Endodermal cell (in vitro differentiated cells): ENCODE results near the gene TRIM44. TPM values are rescaled to one million over a fixed set of nuclear protein-coding genes. Genes with fewer than 3 reads are reported as not detected.

Experiments used
- DNase-seq: peaks from one replicate; pipeline ENCODE4 v3.0.0-alpha.2; 2017
- H3K27ac ChIP-seq: 2 replicates; pipeline ENCODE4 v1.5.1; 2013; ENCODE audit warnings: mild to moderate bottlenecking, low read depth, low read length, moderate library complexity
- H3K27me3 ChIP-seq: 2 replicates; pipeline ENCODE4 v1.6.1; 2013; ENCODE audit warnings: mild to moderate bottlenecking, low read length, moderate library complexity; ENCODE audit not compliant: insufficient read depth, control insufficient read depth, poor library complexity, severe bottlenecking
- H3K36me3 ChIP-seq: 2 replicates; pipeline ENCODE4 v1.7.0; 2013; ENCODE audit warnings: mild to moderate bottlenecking, low read length, moderate library complexity; ENCODE audit not compliant: control insufficient read depth, insufficient read depth
- H3K4me1 ChIP-seq: one replicate; pipeline ENCODE4 v1.7.0; 2013; ENCODE audit warnings: low read length; ENCODE audit not compliant: control insufficient read depth, insufficient read depth
- H3K4me3 ChIP-seq: 2 replicates; pipeline ENCODE4 v1.5.1; 2013; ENCODE audit warnings: mild to moderate bottlenecking, low read length, moderate library complexity
- H3K9ac ChIP-seq: 2 replicates; pipeline ENCODE4 v1.6.1; 2013; ENCODE audit warnings: mild to moderate bottlenecking, low read length, moderate library complexity; ENCODE audit not compliant: poor library complexity, severe bottlenecking; ENCODE audit errors: extremely low read depth
- H3K9me3 ChIP-seq: 2 replicates; pipeline ENCODE4 v1.6.1; 2013; ENCODE audit warnings: mild to moderate bottlenecking, low read length, moderate library complexity; ENCODE audit not compliant: control insufficient read depth
- H3K27ac Mint-ChIP-seq: 2 replicates; pipeline ENCODE4 v1.8.0; 2020; ENCODE audit warnings: mixed read lengths
- H3K27me3 Mint-ChIP-seq: 2 replicates; pipeline ENCODE4 v1.8.0; 2021; ENCODE audit warnings: mild to moderate bottlenecking, mixed read lengths; ENCODE audit not compliant: insufficient read depth
- H3K36me3 Mint-ChIP-seq: 2 replicates; pipeline ENCODE4 v1.8.0; 2020; ENCODE audit warnings: low read depth, mixed read lengths
- H3K4me1 Mint-ChIP-seq: 2 replicates; pipeline ENCODE4 v1.8.0; 2020; ENCODE audit warnings: mixed read lengths
- H3K4me3 Mint-ChIP-seq: 2 replicates; pipeline ENCODE4 v1.8.0; 2020; ENCODE audit warnings: mild to moderate bottlenecking, moderate library complexity, mixed read lengths
- H3K9me3 Mint-ChIP-seq: 2 replicates; pipeline ENCODE4 v1.8.0; 2020; ENCODE audit warnings: mild to moderate bottlenecking, mixed read lengths
- CTCF ChIP-seq: fragments of 200-600 bp; sonication (generic); conservative IDR thresholded peaks from 2 replicates; pipeline ENCODE4 v1.5.0; 2021; ENCODE audit warnings: antibody characterized with exemption, mild to moderate bottlenecking
- WGBS, 2 experiments: methylation state at CpG; one replicate each; pipeline versions ENCODE4 v1.1.5 to v1.1.7; 2013; ENCODE audit warnings: missing lambda C conversion rate in 2 of 2, mixed read lengths in 1 of 2; ENCODE audit not compliant: insufficient coverage in 1 of 2, insufficient read length in 1 of 2; 5-methylcytosine and 5-hydroxymethylcytosine counted together
- total RNA-seq, 2 donors: library from RNA; stranded (reverse); fragmentation: NEBNext Ultra II Directional in 1 of 2; extraction: Animal tissue kit (Norgen Biotek cat#: 25700) in 1 of 2; gene quantifications; 2 replicates in 1 of 2; 3 replicates in 1 of 2; pipeline ENCODE4 v1.2.1, GENCODE V29; 2021

Gene TRIM44
- total RNA-seq, 2 donors from 2014 or later = 48.5 to 63.8 TPM

- no peaks in the 10 kb centered on the region for H3K9me3 Mint-ChIP-seq
- H3K36me3 ChIP-seq = peaks cover 8% of the 10 kb centered on the region
- peak overlapping the region; percentile 5 for H3K9ac ChIP-seq
- H3K27me3 ChIP-seq = no peaks in the 10 kb centered on the region
- DNase-seq = no peak
- peaks cover 4% of the 10 kb centered on the region for H3K4me1 ChIP-seq
- no peaks in the 10 kb centered on the region for H3K27me3 Mint-ChIP-seq
- no peak overlapping the region for H3K4me3 Mint-ChIP-seq
- TF ChIP-seq CTCF = no peak
- peak overlapping the region; percentile 6 for H3K27ac Mint-ChIP-seq
- H3K9me3 ChIP-seq = no peaks in the 10 kb centered on the region
- 72 to 82% methylated on average over 4 to 7 of the region's 7 CpGs for WGBS, 2 experiments
- H3K4me1 Mint-ChIP-seq = peaks cover 20% of the 10 kb centered on the region
- H3K27ac ChIP-seq = no peak overlapping the region
- peak overlapping the region; percentile 31 for H3K4me3 ChIP-seq
- peaks cover 23% of the 10 kb centered on the region for H3K36me3 Mint-ChIP-seq
Observed at GRCh38 chr11:35689081-35689996, 26.8 kb downstream of the TRIM44 start.

GRCh38 chr11:35702126-35702525, 39.6 kb downstream of the TRIM44 start:
- no peak for DNase-seq
- Histone ChIP-seq H3K36me3 (no peaks in the 10 kb centered on the region), H3K9me3 (peaks cover 20% of the 10 kb centered on the region), H3K27me3 (no peaks in the 10 kb centered on the region), H3K4me3 (no peak overlapping the region), H3K4me1 (no peaks in the 10 kb centered on the region), H3K27ac (no peak overlapping the region), H3K9ac (no peak overlapping the region)
- Mint-ChIP-seq H3K27me3 (no peaks in the 10 kb centered on the region), H3K4me1 (no peaks in the 10 kb centered on the region), H3K27ac (no peak overlapping the region), H3K9me3 (peaks cover 55% of the 10 kb centered on the region), H3K4me3 (no peak overlapping the region), H3K36me3 (peaks cover 29% of the 10 kb centered on the region)
- WGBS, 2 experiments = 96% methylated on average over 13 to 15 of the region's 15 CpGs
- TF ChIP-seq CTCF = no peak

- Mint-ChIP-seq H3K4me1 (peaks cover 6% of the 10 kb centered on the region), H3K4me3 (no peak overlapping the region), H3K9me3 (peaks cover 15% of the 10 kb centered on the region), H3K27ac (no peak overlapping the region), H3K27me3 (no peaks in the 10 kb centered on the region), H3K36me3 (no peaks in the 10 kb centered on the region)
- TF ChIP-seq CTCF = no peak
- Histone ChIP-seq H3K27ac (no peak overlapping the region), H3K36me3 (no peaks in the 10 kb centered on the region), H3K9me3 (no peaks in the 10 kb centered on the region), H3K4me1 (no peaks in the 10 kb centered on the region), H3K9ac (no peak overlapping the region), H3K4me3 (no peak overlapping the region), H3K27me3 (no peaks in the 10 kb centered on the region)
- DNase-seq = no peak
- WGBS, 2 experiments = 86 to 89% methylated on average over 3 of the region's 3 CpGs
Observed at GRCh38 chr11:35709376-35709775, 46.8 kb downstream of the TRIM44 start.
